Left lobe of liver (tissue), 2 donors: Measurements from ENCODE around the gene FIBCD1. TPM values are rescaled to one million over a fixed set of nuclear protein-coding genes. Genes with fewer than 3 reads are reported as not detected.
"Not testable (repeated sequence)": the region's sequence is repeated elsewhere in the genome, so short reads cannot be mapped to it uniquely, and the experiment has no call there.

Experiments
- ATAC-seq: fragments of 200-7000 bp; cut with Tn5 transposase; one replicate; pipeline ENCODE4 v1.9.1; 2020; ENCODE audit warnings: mild to moderate bottlenecking, moderate library complexity
- DNase-seq: peaks from one replicate; pipeline ENCODE4 v3.0.0-alpha.2; 2020; ENCODE audit warnings: low spot score
- total RNA-seq: library from RNA; stranded (reverse); gene quantifications from one replicate; pipeline ENCODE4 v1.2.1, GENCODE V29; 2021
- donor health status: DM: no; HTN: no; CAD: no; lungs with moderate emphysema.
- donor health status: DM: no; HTN: yes; CAD: no.

Gene FIBCD1
- total RNA-seq, 1 donor from 2014 or later, result not detected

- ATAC-seq, result no peak
- no peak for DNase-seq
Measured at GRCh38 chr9:130955947-130956621, 17.0 kb upstream of the FIBCD1 start.

- not testable (repeated sequence) for DNase-seq, ATAC-seq
Measured at GRCh38 chr9:130954925-130955324, 15.9 kb upstream of the FIBCD1 start.

- DNase-seq (no peak), ATAC-seq (no peak)
Measured at GRCh38 chr9:130954317-130954716, 15.3 kb upstream of the FIBCD1 start.

GRCh38 chr9:130952065-130952762 lies 13.2 kb upstream of the FIBCD1 start:
- ATAC-seq (no peak), DNase-seq (no peak)

- DNase-seq (no peak), ATAC-seq (no peak)
Measured at GRCh38 chr9:130950039-130950311, 10.9 kb upstream of the FIBCD1 start.

- DNase-seq (no peak), ATAC-seq (no peak)
Measured at GRCh38 chr9:130949188-130950038, 10.4 kb upstream of the FIBCD1 start.

- DNase-seq, result no peak
Measured at GRCh38 chr9:130948266-130948665, 9.2 kb upstream of the FIBCD1 start.

GRCh38 chr9:130947618-130948140 lies 8.6 kb upstream of the FIBCD1 start:
- ATAC-seq (no peak), DNase-seq (no peak)

More at GRCh38 chr9:130948266-130948665, 9.2 kb upstream of the FIBCD1 start:
- ATAC-seq, result no peak

GRCh38 chr9:130946766-130947617 lies 7.9 kb upstream of the FIBCD1 start:
- no peak for DNase-seq
- no peak for ATAC-seq

GRCh38 chr9:130945173-130945572 lies 6.1 kb upstream of the FIBCD1 start:
- DNase-seq (no peak), ATAC-seq (no peak)

- no peak for DNase-seq
- no peak for ATAC-seq
Measured at GRCh38 chr9:130944510-130945058, 5.5 kb upstream of the FIBCD1 start.

- DNase-seq (no peak), ATAC-seq (no peak)
Measured at GRCh38 chr9:130943777-130944176, 4.7 kb upstream of the FIBCD1 start.

GRCh38 chr9:130943221-130943620 lies 4.2 kb upstream of the FIBCD1 start:
- no peak for ATAC-seq

GRCh38 chr9:130942679-130943078 lies 3.6 kb upstream of the FIBCD1 start:
- no peak for DNase-seq

More at GRCh38 chr9:130943221-130943620, 4.2 kb upstream of the FIBCD1 start:
- no peak for DNase-seq

GRCh38 chr9:130942084-130942483 lies 3.0 kb upstream of the FIBCD1 start:
- DNase-seq (no peak), ATAC-seq (no peak)

More at GRCh38 chr9:130942679-130943078, 3.6 kb upstream of the FIBCD1 start:
- no peak for ATAC-seq

GRCh38 chr9:130940693-130941576 lies 1.9 kb upstream of the FIBCD1 start:
- DNase-seq (peak; percentile 78), ATAC-seq (peak; percentile 96)

- ATAC-seq, result no peak
- DNase-seq, result no peak
Measured at GRCh38 chr9:130940027-130940549, 1.0 kb upstream of the FIBCD1 start.

GRCh38 chr9:130939405-130940026 lies 469 bp upstream of the FIBCD1 start:
- DNase-seq (no peak), ATAC-seq (no peak)
